Measurements from ENCODE around the gene GAS6.

DNA sequence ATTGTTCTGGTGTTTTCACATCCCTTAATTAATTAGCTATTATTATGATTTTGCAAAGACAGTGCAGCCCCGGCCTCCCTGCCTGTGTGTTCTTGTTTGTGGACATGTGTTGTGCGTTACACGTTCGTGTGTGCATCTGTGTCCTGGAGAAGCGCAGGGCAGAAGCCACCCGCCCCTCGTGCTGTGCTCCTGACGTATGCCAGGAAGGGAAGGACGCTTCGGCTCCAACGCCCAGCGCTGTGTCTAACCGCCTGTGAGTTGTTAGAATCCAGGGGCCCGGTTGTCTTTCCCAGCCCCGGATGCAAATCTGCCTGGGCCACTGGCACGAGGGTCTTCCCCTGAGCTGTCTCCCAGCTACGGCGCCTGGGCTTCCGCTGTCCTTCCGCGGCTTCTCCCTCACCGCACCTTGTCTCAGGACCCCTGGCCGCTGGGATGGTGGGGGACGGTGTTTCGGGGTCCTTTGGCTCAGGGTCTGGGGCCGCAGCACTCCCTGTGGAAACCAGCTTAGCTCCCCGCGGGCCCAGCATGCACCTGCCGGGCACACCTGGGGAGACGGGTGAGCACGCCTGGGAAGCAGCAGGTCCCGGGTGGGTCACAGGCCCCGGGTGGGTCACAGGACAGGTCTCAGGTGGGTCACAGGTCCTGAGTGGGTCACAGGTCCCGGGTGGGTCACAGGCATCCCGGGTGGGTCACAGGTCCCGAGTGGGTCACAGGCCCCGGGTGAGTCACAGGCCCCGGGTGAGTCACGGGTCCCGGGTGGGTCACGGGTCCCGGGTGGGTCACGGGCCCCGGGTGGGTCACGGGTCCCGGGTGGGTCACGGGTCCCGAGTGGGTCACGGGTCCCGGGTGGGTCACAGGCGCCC, 51.5 kb downstream of the GAS6 start:
- TF ChIP-seq, protein P1, sequence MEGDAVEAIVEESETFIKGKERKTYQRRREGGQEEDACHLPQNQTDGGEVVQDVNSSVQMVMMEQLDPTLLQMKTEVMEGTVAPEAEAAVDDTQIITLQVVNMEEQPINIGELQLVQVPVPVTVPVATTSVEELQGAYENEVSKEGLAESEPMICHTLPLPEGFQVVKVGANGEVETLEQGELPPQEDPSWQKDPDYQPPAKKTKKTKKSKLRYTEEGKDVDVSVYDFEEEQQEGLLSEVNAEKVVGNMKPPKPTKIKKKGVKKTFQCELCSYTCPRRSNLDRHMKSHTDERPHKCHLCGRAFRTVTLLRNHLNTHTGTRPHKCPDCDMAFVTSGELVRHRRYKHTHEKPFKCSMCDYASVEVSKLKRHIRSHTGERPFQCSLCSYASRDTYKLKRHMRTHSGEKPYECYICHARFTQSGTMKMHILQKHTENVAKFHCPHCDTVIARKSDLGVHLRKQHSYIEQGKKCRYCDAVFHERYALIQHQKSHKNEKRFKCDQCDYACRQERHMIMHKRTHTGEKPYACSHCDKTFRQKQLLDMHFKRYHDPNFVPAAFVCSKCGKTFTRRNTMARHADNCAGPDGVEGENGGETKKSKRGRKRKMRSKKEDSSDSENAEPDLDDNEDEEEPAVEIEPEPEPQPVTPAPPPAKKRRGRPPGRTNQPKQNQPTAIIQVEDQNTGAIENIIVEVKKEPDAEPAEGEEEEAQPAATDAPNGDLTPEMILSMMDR (conservative IDR thresholded peaks at IDR 0.05), result no peak
- TF ChIP-seq EZH2 (IDR thresholded peaks at IDR 0.05; ENCODE audit: low read depth), result no peak

All from PC-9 (cell line).